Ishikawa (cell line): ENCODE results near the gene CDH23.

Experiments used
- CEBPB ChIP-seq: IDR thresholded peaks from 2 replicates; pipeline ENCODE4 v1.6.1; 2012
- EP300 ChIP-seq: IDR thresholded peaks from 2 replicates; pipeline ENCODE4 v1.6.1; 2012; ENCODE audit warnings: borderline replicate concordance
- NFIC ChIP-seq: IDR thresholded peaks from 2 replicates; pipeline ENCODE4 v1.6.1; 2012
- TEAD4 ChIP-seq: IDR thresholded peaks from 2 replicates; pipeline ENCODE4 v1.6.1; 2012
- YY1 ChIP-seq: IDR thresholded peaks from 2 replicates; pipeline ENCODE4 v1.6.1; 2012; ENCODE audit warnings: low read depth
- ZBTB7A ChIP-seq: IDR thresholded peaks from 2 replicates; pipeline ENCODE4 v1.6.1; 2012; ENCODE audit warnings: low read depth
- TF ChIP-seq, protein P1 (sequence below): IDR thresholded peaks from 2 replicates; pipeline ENCODE4 v1.6.1; 2012; ENCODE audit warnings: low read depth, mild to moderate bottlenecking

DNA sequence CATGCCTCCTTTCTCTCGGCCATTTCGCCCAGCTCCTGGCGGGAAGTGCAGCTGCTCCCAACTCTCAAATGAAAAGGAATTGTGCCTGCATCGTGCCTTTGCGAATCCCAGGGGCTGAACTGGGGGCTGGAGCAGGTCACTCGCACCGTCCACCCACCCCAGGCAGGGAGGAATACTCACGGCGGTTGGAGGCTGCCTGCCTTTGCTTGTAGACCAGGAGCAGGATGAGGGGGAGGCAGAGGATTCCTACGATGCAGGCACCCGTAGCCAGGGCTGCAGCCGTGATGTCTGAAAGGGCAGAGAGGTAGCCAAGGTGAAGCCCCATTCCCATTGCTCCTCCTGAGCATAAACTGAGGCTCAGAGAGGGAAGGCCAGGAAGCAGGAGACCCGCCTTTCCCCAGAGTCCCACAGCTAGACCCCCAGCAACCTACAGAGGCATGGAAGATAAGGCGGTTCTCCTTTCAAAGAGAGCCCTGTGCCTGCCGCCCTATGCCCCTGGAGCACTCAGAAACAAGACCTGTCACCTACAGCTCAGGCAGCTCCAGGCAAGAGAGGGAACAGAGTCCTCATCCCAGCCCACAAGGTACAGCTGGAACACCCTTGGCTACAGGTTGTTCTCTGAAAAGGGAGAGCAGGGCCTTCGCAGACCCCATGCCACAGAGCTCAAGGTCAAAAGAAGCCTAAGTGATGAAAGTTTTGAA is 358.6 kb downstream of the CDH23 start:
- TF ChIP-seq CEBPB, result no peak
- TF ChIP-seq TEAD4, result no peak
- TF ChIP-seq NFIC, result no peak
- no peak for TF ChIP-seq ZBTB7A
- no peak for TF ChIP-seq YY1
- TF ChIP-seq, protein P1, sequence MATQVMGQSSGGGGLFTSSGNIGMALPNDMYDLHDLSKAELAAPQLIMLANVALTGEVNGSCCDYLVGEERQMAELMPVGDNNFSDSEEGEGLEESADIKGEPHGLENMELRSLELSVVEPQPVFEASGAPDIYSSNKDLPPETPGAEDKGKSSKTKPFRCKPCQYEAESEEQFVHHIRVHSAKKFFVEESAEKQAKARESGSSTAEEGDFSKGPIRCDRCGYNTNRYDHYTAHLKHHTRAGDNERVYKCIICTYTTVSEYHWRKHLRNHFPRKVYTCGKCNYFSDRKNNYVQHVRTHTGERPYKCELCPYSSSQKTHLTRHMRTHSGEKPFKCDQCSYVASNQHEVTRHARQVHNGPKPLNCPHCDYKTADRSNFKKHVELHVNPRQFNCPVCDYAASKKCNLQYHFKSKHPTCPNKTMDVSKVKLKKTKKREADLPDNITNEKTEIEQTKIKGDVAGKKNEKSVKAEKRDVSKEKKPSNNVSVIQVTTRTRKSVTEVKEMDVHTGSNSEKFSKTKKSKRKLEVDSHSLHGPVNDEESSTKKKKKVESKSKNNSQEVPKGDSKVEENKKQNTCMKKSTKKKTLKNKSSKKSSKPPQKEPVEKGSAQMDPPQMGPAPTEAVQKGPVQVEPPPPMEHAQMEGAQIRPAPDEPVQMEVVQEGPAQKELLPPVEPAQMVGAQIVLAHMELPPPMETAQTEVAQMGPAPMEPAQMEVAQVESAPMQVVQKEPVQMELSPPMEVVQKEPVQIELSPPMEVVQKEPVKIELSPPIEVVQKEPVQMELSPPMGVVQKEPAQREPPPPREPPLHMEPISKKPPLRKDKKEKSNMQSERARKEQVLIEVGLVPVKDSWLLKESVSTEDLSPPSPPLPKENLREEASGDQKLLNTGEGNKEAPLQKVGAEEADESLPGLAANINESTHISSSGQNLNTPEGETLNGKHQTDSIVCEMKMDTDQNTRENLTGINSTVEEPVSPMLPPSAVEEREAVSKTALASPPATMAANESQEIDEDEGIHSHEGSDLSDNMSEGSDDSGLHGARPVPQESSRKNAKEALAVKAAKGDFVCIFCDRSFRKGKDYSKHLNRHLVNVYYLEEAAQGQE, result no peak
- TF ChIP-seq EP300, result no peak
